HTERT RPE-1 (cell line): ENCODE measurements around the gene ARL2BP.
"Not testable (repeated sequence)": the region's sequence is repeated elsewhere in the genome, so short reads cannot be mapped to it uniquely, and the experiment has no call there.

Experiments
- in situ Hi-C: fragments of 300-500 bp; cut with MboI; formaldehyde crosslinking; loops from 4 replicates; pipeline ENCODE4 v1.14.3; 2020; ENCODE audit warnings: low sequenced_read_pairs

Gene ARL2BP

GRCh38 chr16:57263541-57264351, 18.7 kb downstream of the ARL2BP start:
- in situ Hi-C loops: no loop called here

GRCh38 chr16:57264381-57264780, 19.3 kb downstream of the ARL2BP start:
- in situ Hi-C loops: no loop called here

GRCh38 chr16:57264950-57265371, 19.9 kb downstream of the ARL2BP start:
- in situ Hi-C loops: no loop called here

DNA sequence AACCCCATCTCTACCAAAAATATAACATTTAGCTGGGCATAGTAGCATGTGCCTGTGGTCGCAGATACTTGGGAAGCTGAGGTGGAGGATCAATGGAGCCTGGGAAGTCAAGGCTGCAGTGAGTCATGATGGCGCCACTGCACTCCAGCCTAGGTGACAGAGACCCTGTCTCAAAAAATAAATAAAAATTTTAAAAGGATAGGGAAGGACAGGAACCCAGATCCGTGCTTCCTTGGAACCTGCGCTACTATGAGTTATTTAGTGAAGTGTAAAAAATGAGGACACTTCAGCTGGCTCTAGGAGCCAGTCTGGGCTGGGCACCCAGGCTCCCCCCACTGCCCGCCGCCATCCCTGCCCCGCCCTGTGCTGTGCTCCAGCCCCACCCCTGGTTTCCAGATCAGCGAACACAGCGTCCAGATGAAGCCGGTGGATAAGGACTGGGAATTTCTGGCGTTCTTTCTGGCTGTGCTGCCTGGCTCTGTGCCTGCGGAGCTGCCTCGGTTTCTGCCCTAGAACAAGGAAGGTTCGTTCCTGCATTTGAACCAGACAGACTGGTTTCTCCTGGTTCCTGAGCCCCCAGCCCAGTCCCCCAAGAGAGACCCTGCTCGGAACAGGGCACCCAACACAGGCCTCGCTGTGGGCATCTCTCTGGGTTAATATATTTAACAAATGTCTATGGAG, 20.9 kb downstream of the ARL2BP start:
- in situ Hi-C loops: no loop called here

GRCh38 chr16:57266531-57267260, 21.6 kb downstream of the ARL2BP start:
- in situ Hi-C loops: no loop called here

DNA sequence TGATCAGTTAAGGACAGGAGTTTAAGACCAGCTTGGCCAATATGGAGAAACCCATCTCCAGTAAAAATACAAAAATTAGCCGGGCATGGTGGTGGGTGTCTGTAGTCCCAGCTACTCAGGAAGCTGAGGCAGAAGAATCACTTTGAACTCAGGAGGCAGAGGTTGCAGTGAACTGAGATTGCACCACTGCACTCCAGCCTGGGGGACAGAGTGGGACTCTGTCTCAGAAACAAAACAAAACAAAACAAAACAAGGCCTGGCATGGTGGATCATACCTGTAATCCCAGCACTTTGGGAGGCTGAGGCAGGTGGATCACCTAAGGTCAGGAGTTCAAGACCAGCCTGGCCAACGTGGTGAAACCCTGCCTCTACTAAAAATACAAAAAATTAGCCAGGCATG, 22.3 kb downstream of the ARL2BP start:
- in situ Hi-C loops: not testable (repeated sequence)

GRCh38 chr16:57268804-57269800, 24.0 kb downstream of the ARL2BP start:
- in situ Hi-C loops: no loop called here

- in situ Hi-C loops: no loop called here
Observed at GRCh38 chr16:57270221-57271062, 25.4 kb downstream of the ARL2BP start.

DNA sequence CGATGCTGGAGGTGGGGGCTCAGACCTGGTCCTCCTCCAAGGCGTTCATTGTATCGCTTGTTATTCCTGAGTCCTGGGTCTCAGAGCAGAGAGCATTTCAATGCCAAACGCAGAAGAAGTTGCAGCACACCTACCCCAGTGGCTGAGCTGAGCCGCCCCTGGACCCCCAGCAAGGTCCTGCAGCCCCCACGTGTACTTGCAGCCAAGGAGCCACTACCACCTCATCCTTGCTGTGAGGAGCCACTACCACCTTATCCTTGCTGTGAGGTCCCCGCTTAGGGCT, 25.9 kb downstream of the ARL2BP start:
- in situ Hi-C loops: no loop called here

- in situ Hi-C loops: no loop called here
Observed at GRCh38 chr16:57271867-57272495, 26.9 kb downstream of the ARL2BP start.

DNA sequence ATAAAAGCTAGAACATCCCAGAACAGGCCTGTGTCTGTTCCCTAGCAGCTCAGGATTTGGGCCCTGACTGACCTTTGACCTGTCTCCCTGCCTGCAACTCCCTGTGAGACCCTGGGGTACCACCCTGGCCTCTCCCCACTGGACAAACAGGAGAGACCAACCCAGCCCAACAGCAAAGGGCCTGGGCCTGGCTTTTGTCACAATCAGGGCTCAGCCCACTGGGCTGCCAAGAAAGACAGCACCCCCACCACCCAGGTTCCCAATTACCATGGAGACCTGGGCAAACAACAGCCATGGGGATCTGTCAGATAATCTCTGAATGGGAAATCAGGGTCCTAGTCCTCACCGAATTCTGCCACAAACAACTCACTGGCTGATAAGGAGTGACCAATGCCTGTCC, 28.3 kb downstream of the ARL2BP start:
- in situ Hi-C loops: no loop called here

DNA sequence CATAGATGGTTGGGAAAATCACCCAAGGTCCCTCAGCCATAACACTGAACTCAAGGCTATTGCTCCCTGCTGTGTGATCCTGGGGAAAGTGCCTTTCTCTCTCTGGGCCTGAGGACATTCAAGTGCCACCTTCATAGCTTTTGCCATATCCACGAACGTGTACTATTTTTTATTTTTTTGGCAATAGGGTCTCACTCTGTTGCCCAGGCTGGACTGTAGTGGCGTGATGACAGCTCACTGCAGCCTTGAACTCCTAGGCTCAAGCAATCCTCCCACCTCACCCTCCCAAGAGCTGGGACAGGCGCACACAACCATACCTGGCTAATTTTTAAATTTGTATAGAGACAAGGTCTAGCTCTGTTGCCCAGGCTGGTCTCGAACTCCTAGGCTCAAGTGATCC, 28.8 kb downstream of the ARL2BP start:
- in situ Hi-C loops: no loop called here

- in situ Hi-C loops: not testable (repeated sequence)
Observed at GRCh38 chr16:57275946-57276345, 30.9 kb downstream of the ARL2BP start.

DNA sequence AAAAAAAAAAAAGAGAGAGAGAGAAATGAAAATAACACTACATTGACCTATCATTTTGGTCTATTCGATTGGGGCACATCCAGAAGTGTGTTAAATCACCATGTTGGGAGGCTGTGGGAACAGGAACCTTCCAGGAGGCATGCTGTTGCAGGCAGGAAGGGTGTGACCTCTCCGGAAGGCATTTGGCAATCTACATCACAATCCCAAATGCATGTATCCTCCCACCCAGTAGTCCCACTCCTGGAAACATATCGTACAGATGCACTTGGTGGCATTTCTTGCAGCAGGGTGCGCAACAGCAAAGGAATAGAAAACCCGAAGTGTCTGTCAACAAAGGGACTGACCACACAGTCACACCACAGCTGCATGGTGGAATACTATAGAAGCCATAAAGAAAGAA, 31.5 kb downstream of the ARL2BP start:
- in situ Hi-C loops: no loop called here

DNA sequence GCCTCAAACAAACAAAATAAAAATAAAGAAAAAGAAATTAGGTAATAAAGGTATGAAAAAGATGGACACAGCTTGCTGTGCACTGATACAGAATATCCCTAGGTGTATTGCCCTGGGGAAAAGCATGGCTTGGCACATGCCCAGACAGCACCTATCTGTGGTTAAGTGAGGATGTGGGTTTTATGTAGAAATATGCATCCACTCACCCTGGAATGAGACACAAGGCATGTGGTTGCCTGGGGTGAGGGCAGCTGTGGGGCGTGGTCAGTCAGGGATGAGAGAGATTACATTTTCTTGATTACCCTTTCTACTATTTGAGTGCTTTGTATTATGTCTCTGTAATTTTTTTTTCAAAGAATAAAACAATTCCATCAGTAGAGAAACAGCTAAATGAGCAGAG, 32.5 kb downstream of the ARL2BP start:
- in situ Hi-C loops: no loop called here

GRCh38 chr16:57278494-57278893, 33.4 kb downstream of the ARL2BP start:
- in situ Hi-C loops: no loop called here

- in situ Hi-C loops: no loop called here
Observed at GRCh38 chr16:57279780-57280638, 35.0 kb downstream of the ARL2BP start.

GRCh38 chr16:57281791-57282190, 36.7 kb downstream of the ARL2BP start:
- in situ Hi-C loops: no loop called here
